PFSK-1 (cell line): ENCODE data around the gene DCAF11.

Experiments
- FOXP2 ChIP-seq: optimal IDR thresholded peaks from 2 replicates; pipeline ENCODE3; 2011; ENCODE audit warnings: borderline replicate concordance, control low read depth, inconsistent platforms; ENCODE audit not compliant: insufficient read depth; ENCODE audit errors: extremely low read length, extremely low read depth
- POLR2AphosphoS5 ChIP-seq: IDR thresholded peaks from 2 replicates; pipeline ENCODE4 v1.6.1; 2012; ENCODE audit warnings: low read depth, mild to moderate bottlenecking, control low read depth, low read length, moderate library complexity
- SIN3A ChIP-seq: IDR thresholded peaks from 2 replicates; pipeline ENCODE4 v1.6.1; 2012; ENCODE audit warnings: mild to moderate bottlenecking, low read length, moderate library complexity, borderline replicate concordance; ENCODE audit not compliant: insufficient read depth
- TAF1 ChIP-seq: IDR thresholded peaks from 2 replicates; pipeline ENCODE4 v1.6.1; 2012; ENCODE audit warnings: low read length, control low read depth, borderline replicate concordance; ENCODE audit not compliant: insufficient read depth
- TF ChIP-seq, protein P1 (sequence below), 2 experiments: IDR thresholded peaks; 2 replicates each; pipeline versions ENCODE4 v1.6.1 to v1.8.0; 2011 to 2012; ENCODE audit warnings: low read depth in 2 of 2, low read length in 2 of 2, control low read depth in 1 of 2, inconsistent platforms in 1 of 2, mild to moderate bottlenecking in 1 of 2, moderate library complexity in 1 of 2; ENCODE audit not compliant: insufficient read depth in 1 of 2

The DCAF11 gene

GRCh38 chr14:24093901-24094840, 20.4 kb upstream of the DCAF11 start, which contains the start of gene PCK2:
PCK2 (plus strand) TSS chr14:24094311; CDS start chr14:24094406, 95 bp downstream.
- TF ChIP-seq POLR2AphosphoS5, result no peak
- TF ChIP-seq, protein P1, sequence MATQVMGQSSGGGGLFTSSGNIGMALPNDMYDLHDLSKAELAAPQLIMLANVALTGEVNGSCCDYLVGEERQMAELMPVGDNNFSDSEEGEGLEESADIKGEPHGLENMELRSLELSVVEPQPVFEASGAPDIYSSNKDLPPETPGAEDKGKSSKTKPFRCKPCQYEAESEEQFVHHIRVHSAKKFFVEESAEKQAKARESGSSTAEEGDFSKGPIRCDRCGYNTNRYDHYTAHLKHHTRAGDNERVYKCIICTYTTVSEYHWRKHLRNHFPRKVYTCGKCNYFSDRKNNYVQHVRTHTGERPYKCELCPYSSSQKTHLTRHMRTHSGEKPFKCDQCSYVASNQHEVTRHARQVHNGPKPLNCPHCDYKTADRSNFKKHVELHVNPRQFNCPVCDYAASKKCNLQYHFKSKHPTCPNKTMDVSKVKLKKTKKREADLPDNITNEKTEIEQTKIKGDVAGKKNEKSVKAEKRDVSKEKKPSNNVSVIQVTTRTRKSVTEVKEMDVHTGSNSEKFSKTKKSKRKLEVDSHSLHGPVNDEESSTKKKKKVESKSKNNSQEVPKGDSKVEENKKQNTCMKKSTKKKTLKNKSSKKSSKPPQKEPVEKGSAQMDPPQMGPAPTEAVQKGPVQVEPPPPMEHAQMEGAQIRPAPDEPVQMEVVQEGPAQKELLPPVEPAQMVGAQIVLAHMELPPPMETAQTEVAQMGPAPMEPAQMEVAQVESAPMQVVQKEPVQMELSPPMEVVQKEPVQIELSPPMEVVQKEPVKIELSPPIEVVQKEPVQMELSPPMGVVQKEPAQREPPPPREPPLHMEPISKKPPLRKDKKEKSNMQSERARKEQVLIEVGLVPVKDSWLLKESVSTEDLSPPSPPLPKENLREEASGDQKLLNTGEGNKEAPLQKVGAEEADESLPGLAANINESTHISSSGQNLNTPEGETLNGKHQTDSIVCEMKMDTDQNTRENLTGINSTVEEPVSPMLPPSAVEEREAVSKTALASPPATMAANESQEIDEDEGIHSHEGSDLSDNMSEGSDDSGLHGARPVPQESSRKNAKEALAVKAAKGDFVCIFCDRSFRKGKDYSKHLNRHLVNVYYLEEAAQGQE (IDR thresholded peaks at IDR 0.05; ENCODE audit: insufficient read depth in 1 of 2, low read depth in 2 of 2, low read length in 2 of 2), result no peak
- no peak for TF ChIP-seq TAF1
- TF ChIP-seq FOXP2, result no peak
- TF ChIP-seq SIN3A, result no peak

GRCh38 chr14:24094841-24095270, 19.7 kb upstream of the DCAF11 start:
- no peak for TF ChIP-seq SIN3A
- no peak for TF ChIP-seq POLR2AphosphoS5
- TF ChIP-seq TAF1, result no peak
- TF ChIP-seq FOXP2, result no peak

- TF ChIP-seq POLR2AphosphoS5 (no peak), TAF1 (no peak), SIN3A (no peak), FOXP2 (no peak)
- TF ChIP-seq, protein P1 (IDR thresholded peaks at IDR 0.05; ENCODE audit: insufficient read depth in 1 of 2, low read depth in 2 of 2, low read length in 2 of 2), result no peak
Measured at GRCh38 chr14:24095271-24096068, 19.1 kb upstream of the DCAF11 start.

DNA sequence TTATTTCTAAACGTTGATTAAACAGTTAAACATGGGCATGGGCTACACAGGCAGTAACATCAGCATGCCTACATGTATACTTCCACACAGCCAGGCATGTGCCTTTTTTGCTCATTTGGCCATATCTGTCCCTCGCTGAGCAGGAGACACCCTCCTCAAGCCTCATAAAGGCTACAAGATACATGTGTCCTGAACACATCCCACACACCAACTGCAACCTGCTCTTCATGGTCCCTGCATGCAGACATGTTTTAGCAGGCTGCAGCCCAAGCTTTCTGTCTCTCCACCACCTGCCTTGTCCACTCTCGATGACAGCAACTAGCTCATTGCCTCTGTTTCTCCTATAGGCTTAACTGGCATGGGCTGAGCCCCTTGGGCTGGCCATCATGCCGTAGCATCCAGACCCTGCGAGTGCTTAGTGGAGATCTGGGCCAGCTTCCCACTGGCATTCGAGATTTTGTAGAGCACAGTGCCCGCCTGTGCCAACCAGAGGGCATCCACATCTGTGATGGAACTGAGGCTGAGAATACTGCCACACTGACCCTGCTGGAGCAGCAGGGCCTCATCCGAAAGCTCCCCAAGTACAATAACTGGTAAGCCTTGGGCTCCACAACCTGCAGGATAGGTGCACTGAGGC, 17.9 kb upstream of the DCAF11 start:
- TF ChIP-seq FOXP2, result no peak
- TF ChIP-seq TAF1, result no peak
- no peak for TF ChIP-seq SIN3A
- TF ChIP-seq POLR2AphosphoS5, result no peak
- TF ChIP-seq, protein P1 (IDR thresholded peaks at IDR 0.05; ENCODE audit: insufficient read depth in 1 of 2, low read depth in 2 of 2, low read length in 2 of 2), result no peak

DNA sequence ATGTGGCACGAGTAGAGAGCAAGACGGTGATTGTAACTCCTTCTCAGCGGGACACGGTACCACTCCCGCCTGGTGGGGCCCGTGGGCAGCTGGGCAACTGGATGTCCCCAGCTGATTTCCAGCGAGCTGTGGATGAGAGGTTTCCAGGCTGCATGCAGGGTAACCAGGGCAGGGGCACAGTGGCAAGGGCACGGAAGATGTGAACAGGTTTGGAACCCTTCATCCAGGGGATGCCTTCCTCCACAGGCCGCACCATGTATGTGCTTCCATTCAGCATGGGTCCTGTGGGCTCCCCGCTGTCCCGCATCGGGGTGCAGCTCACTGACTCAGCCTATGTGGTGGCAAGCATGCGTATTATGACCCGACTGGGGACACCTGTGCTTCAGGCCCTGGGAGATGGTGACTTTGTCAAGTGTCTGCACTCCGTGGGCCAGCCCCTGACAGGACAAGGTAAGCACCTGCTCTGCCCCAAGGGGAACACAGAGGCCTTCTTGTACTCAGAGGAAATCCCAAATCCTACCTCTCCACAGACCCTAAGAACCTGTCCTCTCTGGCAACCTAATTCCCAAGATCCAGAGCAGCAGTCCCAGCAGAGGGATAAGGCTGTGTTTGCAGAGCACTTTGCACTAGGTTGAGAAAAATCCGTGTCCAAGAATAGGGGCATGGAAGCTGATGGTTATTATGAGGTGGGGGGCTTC, 16.2 kb upstream of the DCAF11 start:
- TF ChIP-seq TAF1, result no peak
- TF ChIP-seq SIN3A, result no peak
- no peak for TF ChIP-seq FOXP2
- no peak for TF ChIP-seq POLR2AphosphoS5
- TF ChIP-seq, protein P1 (IDR thresholded peaks at IDR 0.05; ENCODE audit: insufficient read depth in 1 of 2, low read depth in 2 of 2, low read length in 2 of 2), result no peak
